Eye (tissue), 1 donor: Measurements from ENCODE around the gene ITGA2B.
"Not testable (repeated sequence)": the region's sequence is repeated elsewhere in the genome, so short reads cannot be mapped to it uniquely, and the experiment has no call there.

Source experiments
- DNase-seq: peaks from one replicate; pipeline ENCODE4 v3.0.0-alpha.2; 2015

ITGA2B gene

DNA sequence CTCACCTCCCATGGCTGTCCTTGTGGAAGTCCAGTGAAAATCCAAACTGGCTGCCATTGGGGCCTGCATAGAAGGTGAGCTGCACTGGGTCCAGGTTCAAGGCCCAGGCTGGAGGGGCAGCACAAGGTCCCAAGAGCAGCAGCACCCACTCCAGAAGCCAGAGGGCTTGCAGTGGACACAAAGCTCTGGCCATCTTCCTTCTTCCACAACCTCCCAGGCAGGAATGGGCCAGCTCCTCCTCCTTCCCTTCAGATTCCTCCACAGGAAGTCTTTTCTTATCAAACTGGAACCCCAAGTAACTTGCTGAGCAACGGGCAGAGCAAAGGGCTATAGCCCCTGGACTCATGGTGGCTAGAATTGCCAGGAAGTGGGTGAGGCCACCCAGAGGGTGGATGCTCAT is at the start of gene ITGA2B:
Gene ITGA2B, minus strand, starts transcription at position 369 of the 400 bp plus-strand sequence. Its CDS starts 176 bp downstream, at position 193.
- no peak for DNase-seq

DNA sequence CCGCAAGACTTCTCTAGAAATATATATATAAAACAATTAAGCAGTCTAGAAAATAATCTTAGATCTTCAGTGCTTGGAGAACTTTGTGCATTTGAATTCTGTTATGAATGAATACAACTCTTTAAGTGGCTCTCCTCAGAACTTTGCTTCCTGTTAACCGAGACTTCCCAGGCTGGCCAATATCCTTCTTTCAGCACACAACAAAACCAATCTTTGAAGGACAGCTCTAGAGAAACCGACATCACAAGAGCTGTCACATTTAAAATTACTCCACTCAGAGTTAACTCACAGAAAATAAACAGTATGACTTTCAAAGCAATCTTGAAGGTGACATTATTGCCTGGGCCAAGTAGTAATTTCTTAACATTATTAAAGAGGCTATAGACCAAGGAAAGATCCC is 49.7 kb upstream of the ITGA2B start:
- no peak for DNase-seq

DNA sequence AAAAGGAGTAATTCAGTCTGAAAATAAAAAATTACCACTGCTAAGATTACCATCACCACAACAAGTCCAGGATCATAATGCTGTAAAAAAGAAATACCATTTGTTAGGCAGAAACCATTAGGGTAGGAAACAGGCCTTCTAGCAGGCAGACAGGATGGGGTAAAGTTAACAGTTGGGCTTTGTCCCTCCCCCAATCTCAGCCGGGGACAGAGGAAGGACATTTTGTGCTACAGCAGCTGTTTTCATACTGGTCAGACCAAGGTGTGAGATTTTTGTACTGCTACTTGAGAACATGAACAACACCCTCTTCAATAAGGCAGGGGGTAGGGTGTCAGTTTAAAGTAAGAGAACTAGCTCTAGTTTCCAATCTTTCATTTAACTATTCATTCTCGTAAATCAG is 49.2 kb upstream of the ITGA2B start:
- no peak for DNase-seq

DNA sequence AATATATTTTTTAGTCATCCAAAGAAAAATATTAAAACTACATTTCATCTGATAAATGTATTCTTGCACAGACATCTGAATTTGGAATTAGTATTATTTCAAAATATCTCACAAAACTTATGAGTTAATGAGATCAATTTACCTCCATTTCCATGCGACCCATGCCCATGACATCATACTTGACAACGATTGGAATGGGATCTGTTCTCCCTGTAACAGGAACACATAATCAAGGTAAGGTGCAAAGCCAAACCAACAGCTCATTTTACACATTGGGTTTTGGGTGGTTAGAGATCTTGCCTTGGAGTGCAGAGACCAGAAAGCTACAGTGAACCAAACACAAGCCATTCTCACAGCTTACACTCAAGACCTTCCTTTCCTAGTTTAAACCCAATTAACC is 46.9 kb upstream of the ITGA2B start:
- no peak for DNase-seq

DNA sequence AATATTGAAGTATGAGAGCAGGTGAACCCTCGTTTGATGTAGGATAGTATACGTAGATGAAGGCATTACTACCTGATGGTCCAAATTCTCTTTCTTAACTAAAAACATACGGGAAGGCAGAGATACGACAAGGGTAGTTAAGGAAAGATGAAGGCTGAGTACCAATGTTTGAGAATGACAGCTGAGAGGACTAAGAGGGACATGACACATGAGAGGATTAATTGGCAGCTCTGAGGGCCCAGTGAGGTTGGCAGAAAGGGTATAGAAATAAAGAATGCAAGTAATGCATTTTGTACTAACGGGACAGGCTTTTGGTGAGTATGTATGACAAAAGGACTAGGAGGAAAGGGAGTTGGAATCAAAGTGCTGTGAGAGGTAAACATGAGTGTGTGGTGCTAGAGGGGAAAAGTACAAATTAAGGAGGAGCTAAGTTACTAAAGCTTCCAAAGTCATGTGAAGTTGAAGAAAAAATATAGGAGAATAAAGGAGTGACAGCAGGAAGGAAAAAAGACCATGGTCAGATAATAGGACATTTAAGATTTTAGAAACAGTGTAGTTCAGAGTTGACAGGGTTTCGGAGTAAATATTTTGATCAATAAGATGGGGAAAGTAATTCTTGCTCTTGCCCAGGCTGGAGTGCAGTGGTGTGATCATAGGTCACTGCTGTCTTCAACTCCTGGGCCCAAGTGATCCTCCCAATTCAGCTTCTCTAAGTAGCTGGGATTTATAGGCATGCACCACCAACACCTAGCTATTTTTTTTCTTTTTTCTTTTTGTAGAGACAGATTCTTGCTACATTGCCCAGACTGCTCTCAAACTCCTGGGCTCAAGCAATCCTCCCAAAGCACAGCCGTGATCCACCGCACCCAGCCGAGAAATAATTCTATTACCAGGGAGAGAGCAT is 43.1 kb upstream of the ITGA2B start:
- no peak for DNase-seq

DNA sequence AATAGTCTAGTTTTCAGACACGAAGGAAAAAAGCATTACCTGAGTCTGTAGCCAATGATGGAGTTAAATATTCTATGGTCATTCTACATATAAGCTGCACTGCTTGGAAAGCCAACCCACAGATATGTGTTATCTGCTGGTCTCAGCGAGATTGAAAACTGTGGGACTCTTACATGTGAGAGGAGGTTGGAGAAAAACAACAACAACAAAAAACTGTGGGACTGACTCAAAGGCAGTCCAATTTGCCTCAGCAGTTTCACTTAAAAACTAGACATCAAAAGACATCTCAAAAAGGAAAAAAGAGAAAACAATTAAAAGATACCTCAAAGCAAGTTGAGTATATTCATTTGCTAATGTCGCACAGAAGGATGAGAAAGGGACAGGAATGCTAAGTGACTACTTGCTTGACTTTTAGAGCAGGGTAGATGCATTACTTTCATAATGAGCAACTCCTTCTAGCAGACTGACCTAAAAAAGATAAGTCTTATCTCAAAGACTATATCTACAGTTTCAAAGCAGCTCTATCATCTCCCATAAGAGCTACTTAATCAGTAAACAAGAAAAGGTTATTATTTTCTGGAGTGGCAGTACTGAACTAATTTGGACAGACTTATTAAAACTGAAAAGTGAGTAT is 35.5 kb upstream of the ITGA2B start:
- DNase-seq, result no peak

DNA sequence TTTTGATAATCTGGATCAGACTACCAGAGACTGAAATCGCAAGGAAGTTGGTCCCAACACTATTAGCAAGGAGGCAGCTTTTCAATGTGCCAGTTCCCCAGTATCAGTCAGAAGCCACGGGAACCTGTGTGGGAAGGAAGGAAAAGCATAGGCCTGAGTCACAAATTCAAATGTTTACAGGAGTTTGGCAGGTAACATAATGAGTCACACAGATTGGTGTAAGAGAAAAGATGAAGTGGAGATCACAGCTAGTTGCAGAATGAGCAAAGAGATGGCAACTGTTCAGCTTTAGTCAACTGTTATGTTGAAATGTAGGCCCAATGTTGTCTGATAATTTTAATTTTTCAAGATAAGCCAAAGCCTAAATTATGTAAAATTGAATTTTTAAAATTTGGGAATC is 28.1 kb upstream of the ITGA2B start:
- no peak for DNase-seq

DNA sequence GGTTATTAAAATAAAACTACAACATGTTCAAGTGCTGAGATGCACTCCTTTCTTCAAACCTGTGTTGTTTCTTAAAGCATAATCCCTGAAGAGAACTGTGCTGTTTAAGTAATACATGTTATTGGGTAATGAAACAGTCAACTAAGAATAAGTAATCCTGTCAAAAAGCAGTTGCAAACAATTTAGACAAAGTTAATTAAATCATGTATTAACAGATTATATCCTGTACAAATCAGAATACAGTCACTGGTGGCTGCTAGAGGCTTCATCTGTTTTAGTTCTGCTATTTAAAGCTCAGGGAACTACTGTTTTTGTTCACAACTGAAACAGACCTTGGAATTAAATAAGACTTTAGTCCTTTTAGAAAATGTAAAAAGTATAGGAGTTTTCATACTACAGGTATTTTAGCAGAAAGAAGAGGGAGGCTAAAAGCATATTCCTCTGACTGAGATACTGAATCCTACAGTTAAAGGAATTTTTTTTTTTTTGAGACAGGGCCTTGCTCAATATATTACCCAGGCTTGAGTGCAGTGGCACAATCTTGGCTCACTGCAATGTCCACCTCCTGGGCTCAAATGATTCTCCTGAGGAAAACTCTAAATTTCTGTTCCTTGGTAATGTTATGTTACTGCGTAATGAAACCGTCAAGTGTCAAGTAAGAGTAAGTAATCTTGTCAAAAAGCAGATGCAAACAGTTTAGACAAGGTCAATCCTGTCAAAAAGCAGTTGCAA is 27.3 kb upstream of the ITGA2B start:
- DNase-seq, result no peak

DNA sequence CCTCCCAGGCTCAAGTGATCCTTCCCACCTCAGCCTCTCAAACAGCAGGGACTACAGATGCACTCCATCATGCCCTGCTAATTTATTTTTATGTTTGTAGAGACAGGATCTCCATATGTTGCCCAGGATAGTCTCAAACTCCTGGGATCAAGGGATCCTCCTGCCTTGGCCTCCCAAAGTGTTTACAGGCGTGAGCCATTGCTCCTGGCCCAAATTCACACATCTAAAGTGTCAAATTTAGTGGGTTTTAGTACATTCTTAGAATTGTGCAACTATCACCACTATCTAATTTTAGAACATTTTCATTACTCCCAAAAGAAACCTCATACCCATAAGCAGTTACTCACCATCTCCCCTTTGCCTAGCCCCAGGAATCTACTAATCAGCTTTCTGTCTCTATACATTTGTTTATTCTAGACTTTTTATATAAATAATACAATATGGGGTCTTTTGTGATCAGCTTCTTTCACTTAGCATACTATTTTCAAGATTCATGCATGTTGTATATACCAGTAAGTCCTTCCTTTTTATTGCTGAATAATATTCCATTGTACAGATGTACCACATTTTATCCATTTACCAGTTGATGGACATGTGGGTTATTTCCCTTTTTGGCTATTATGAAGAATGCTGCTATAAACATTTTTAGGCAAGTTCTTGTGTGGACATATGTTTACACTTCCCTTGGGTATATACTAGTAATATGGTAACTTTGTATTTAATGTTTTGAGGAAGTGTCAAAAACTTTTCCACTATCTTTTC is 25.1 kb upstream of the ITGA2B start:
- DNase-seq, result no peak

DNA sequence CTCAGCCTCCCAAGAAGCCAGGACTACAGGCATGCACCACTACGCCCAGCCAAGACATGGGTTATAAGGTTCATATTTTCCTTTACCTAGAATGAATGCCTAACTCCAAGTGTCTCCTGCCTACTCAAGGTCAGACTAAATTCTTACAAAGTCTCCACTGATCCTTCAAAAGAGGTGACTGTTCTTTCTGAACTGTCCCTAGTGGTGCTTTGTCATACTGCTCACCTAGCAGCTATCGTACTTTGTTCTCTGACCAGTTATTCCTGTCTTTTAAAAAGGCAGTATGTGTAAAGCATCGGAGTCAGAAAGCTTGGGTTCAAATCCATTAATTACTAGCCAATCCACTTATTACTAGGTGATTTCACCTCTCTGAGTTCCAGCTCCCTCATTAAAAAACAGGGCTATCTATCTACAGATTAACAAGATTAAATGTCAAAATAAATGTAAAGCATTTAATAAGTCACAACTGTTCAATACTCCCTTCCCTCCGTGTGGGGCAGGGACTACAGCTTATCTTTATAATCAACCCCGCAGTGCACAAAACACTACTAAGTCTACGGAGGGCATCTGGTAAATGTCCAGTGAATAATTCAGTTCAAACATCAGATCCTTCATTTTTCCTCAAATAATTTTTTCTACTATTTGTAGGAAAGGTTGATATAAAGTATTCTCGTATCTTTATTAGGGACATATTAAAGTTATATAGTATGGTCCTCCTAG is 20.0 kb upstream of the ITGA2B start:
- no peak for DNase-seq

DNA sequence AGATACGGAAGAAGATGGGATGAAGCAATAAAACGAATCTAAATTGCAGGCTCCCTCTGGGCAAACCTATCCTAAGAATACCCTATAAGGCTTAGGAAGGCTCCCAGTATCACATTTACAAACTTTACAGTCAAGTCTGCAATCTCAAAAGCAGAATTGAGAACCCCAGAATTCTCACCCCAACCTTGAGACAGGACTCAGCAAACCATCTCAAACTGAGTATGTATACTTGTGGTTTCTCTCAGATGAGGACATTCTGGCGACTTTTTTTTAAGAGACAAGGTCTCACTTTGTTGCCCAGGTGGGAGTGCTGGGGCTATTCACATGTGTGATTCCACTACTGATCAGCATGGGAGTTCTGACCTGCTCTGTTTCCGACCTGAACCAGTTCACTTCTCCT is 19.3 kb upstream of the ITGA2B start:
- DNase-seq, result no peak

DNA sequence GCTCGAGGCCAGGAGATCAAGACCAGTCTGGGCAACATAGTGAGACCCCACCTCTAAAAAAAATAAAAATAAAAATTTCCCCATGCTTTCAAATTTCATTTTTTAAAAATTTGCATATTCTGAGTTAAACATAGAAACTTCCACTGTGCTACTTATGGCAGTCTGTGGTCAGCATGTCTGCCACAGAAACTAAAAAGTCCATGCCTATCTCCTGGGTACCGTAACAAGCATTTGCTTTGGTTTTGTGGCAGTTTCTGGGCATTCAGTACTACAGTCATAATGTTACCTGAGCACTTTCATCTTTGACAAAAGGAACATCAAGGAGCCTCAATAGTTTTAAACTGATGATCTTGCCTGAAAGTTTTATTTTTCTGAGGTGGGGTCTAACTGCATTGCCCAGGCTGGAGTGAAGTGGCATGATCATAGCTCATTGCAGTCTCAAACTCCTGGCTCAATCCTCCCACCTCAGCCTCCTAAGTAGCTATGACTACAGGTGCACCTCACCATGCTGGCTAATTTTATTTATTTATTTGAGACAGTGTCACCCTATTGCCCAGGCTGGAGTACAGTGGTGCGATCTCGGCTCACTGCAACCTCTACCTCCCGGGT is 13.2 kb upstream of the ITGA2B start:
- DNase-seq, result no peak

DNA sequence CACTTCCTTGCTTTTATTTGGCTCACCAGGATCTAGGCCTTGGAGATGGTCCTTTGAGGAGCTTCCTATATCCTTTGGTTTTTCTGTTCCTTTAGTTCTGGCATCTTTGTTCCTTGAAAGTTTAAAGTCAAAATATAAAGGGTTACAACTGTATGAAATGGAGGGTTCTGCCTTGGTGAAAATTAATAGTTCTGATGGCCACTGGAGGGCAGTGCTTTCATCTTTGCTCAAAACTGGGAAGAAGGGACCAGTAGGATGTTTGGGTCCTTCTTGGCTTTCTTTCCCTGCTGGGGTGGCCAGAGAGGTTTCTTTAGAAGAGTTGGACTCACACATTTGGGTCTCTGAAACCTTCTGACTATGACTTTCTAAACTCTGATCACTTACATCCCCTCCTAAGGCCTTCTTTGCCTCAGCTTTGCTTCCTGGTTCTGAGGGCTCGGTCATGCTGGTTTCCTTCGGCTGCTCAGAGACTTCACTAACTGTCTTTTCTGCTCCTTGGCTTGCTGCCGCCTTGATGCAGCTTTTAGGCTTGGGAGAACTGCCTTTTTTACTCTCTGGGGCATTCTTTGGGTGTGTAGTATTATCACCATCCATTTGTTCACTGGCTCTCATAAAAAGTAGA is 10.9 kb upstream of the ITGA2B start:
- peak; percentile 34 for DNase-seq

DNA sequence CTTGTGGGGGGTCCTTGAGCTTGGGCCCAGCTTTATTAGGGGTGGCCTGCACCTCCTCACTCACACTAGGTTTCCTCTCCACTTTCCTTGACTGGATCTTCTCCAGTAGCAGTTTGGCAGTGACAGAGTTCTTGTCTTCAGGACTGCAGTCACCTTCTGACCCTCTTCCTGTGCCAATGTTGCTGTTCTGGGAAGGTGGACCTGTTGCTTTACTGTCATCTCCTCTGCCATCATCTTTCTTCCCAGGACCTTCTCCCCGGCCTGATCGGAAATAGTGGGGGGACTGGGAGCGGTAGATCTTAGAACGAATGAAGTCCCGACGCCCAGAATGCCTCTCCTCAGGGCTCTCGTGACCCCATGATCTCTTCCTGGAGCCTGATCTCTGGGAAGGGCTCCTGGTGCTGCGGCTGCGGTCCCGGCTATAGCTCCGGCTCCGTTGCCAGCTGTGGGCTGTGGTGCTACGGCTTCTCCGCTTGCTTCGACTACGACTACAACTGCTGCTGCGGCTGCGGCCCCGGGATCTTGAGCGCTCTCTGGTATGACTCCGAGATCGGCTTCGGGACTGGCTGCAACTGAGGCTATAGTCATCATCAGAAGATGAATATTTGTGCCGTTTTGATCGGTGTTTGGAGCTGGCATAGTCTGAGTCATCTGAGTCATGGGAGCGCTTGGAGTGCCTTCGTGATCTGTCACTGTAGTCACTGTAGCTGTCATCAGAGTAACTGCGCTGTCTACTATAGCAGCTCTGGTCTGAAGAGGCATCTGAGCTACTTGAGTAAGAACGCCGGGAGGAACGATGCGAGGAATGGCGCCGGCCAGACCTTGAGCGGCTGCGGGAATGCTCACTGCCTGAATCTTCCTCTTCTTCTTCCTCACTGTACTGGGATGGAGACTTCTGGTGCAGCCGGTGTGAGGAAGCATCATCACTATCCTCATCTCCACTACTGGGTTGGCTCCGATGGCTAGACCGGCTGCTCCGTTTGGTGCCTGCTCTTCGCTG is 9.5 kb upstream of the ITGA2B start:
- DNase-seq, result no peak

DNA sequence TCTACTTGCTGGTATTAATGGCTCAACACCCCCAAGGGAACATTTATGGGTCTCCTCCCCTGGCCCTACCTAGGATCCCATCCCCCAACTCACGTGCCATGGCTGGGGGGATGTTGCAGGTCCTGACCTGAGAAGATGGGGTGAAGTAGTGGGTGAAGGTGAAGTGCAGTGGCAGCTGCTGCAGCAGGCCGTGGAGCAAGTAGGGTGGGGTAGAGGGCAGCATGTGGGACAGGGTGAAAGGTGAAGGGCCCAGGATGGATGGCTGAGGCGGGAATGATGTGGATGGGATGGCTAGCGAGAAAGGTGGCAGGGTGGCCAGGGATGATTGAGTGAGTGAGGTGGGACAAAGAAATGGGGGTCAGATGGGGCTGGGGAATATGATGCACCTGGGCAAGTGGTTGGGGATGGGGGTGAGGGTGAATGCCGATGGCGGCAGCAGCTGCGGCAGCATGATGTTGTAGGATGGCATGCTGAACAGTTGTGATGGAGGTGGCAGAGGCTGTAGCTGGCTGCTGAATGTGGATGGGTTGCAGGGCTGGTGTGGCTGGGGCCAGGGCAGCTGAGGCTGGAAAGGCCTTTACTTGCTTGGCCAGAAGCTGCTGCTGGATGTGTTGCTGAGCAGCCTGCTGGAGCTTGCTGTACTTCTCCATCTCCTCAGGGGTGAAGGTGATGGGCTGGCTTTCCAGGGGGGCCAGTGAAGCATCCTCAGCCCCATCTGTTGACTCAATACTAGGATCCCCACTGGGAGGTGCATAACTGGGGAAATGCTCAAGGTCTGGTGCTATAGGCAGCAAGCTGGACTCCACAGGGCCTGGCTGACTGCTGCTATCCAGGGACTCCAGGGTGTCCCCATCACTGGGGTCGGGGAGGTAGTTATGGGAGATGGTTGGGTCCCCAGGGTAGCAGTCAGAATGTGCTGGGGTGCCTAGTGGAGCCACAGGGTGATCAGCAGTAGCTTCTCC is 8.3 kb upstream of the ITGA2B start:
- DNase-seq, result no peak

DNA sequence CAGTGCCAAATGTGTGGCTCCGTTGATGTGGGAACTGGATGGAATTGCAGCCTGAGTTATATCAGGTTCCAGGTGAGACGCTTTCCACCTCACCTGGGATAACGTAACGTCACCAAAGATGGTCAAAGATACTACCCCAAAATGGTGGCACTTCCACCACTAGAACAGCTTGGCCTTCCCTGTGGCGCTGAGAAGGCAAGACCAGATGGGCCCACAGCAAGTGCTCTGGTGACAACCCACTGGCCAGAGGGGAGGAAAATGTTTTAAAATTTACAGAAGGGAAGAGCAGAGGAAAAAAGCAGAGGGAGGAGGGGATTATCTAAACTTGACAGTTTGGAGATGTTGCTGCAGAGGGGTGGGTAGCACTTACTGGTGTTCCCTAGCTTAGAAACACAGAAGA is 7.5 kb upstream of the ITGA2B start:
- no peak for DNase-seq

DNA sequence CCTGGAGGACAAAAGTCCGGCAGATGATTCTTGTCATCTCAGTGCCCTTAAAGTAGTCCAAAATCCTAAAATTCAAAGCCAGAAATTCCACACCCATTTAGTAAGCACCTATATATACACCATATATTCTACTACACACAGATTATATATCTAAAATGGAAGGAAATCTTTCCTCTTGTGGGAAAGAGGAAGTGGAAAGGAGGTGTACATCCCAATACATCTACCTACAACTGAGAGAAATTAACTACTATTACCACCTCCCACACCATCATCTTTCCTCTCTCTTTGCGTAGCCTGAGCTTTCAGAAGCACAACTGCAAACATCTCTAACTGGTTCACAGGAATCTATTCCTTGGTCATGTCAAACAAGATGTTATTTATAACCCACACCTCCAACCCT is 5.4 kb upstream of the ITGA2B start:
- no peak for DNase-seq

DNA sequence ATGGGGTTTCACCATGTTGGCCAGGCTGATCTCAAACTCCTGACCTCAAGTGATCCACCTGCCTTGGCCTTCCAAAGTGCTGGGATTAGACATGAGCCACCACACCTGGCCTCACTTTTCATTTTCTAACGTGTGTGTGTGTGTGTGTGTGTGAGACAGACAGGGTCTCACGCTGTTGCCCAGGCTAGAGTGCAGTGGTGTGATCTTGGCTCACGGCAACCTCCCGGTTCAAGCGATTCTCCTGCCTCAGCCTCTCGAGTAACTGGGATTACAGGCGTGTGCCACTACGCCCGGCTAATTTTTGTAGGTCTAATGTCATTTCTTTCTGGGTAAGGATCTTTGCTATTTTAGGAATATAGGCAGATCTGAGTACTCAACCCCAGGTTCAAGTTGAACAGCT is 4.7 kb upstream of the ITGA2B start:
- not testable (repeated sequence) for DNase-seq
